Measurements from ENCODE around the gene DAPK2.

DNA sequence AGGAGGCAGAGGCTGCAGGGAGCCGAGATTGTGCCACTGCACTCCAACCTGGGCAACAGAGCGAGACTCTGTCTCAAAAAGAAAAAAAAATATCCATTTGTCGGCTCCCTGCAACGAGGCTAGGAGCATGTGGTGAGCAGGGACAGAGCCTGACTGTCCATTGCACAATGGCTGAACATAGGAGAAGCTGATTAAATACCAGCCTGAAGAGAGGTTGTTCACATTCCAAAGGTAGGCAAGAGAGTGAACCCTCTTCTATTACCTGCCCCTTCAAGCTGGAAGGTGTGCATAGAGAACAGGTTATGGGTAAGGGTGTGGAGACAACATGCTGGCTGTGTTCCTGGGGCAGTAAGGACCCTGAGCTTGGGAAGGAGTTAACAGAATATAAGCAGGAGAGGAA lies 78.7 kb downstream of the DAPK2 start:
- TF ChIP-seq FOXM1 (IDR thresholded peaks at IDR 0.05; ENCODE audit: borderline replicate concordance): no peak
- TF ChIP-seq SUZ12 (IDR thresholded peaks at IDR 0.05): no peak
- no peak for TF ChIP-seq FOXK2 (IDR thresholded peaks at IDR 0.05)
- TF ChIP-seq L3MBTL2 (conservative IDR thresholded peaks at IDR 0.05): no peak
- no peak for TF ChIP-seq FOXA1 (IDR thresholded peaks at IDR 0.05)
- TF ChIP-seq LEF1 (IDR thresholded peaks at IDR 0.05; ENCODE audit: borderline replicate concordance): no peak
- TF ChIP-seq HDGF (IDR thresholded peaks at IDR 0.05; ENCODE audit: borderline replicate concordance): no peak
- TF ChIP-seq SP1 (IDR thresholded peaks at IDR 0.05): no peak
- no peak for TF ChIP-seq BHLHE40 (IDR thresholded peaks at IDR 0.05; ENCODE audit: borderline replicate concordance)
- TF ChIP-seq TARDBP (IDR thresholded peaks at IDR 0.05): no peak

Measured in HEK293T (cell line).